HepG2 (cell line): ENCODE data around the gene HP1BP3. TPM values are rescaled to one million over a fixed set of nuclear protein-coding genes. Genes with fewer than 3 reads are reported as not detected.
A peak's percentile ranks its signal among the peaks of the same experiment; 100 is the strongest.

Source experiments
- ATAC-seq: fragments of 200-7000 bp; cut with Tn5 transposase; 3 replicates; pipeline ENCODE4 v1.9.1; 2020; ENCODE audit warnings: mild to moderate bottlenecking, moderate library complexity
- BruUV-seq: library from RNA; stranded (reverse); fragments of 400-500 nt; replicated peaks from 2 replicates; lab custom pipeline; 2021; lab: Mats Ljungman, UMichigan
- CTCF ChIA-PET: fragments of 300-600 bp; formaldehyde crosslinking; extraction: SDS; loops from one replicate; lab custom pipeline; 2021; ENCODE audit warnings: low total read pairs, inconsistent platforms, low intra/inter-chr PET ratio; lab: Yijun Ruan, JAX
- POLR2A ChIA-PET: fragments of 350-600 bp; sonication (Branson Sonifier 250); formaldehyde crosslinking; loops from one replicate; lab custom pipeline; 2020; ENCODE audit warnings: antibody characterized with exemption, inconsistent platforms; lab: Yijun Ruan, JAX
- DNase-seq: peaks from one replicate; pipeline ENCODE4 v3.0.0-alpha.2; 2015; ENCODE audit warnings: low spot score
- FAIRE-seq: peaks from 3 replicates; lab custom pipeline; 2011; peaks lifted over from hg19 to GRCh38; lab: Jason Lieb, UNC
- H2AFZ ChIP-seq: one replicate; pipeline ENCODE4 v1.6.1; 2011; ENCODE audit warnings: low read length, inconsistent platforms
- H3K27ac ChIP-seq: fragments of 300-600 bp; 3 replicates; pipeline ENCODE4 v1.8.0; 2011; ENCODE audit warnings: mixed run types, mild to moderate bottlenecking, mixed read lengths, low read length, inconsistent platforms; ENCODE audit not compliant: insufficient read depth; ENCODE audit errors: extremely low read length
- H3K27me3 ChIP-seq, 2 experiments: fragments of 200-600 bp in 1 of 2; 2 replicates in 1 of 2; 3 replicates in 1 of 2; pipeline versions ENCODE4 v1.6.0 to v1.8.0; 2011; ENCODE audit warnings: low read length in 2 of 2, mild to moderate bottlenecking in 2 of 2, moderate library complexity in 2 of 2, inconsistent platforms in 1 of 2; ENCODE audit not compliant: insufficient read depth in 2 of 2, control insufficient read depth in 1 of 2
- H3K36me3 ChIP-seq, 2 experiments: fragments of 200-600 bp in 1 of 2; replicated peaks in 1 of 2; 2 replicates in 1 of 2; 3 replicates in 1 of 2; pipeline versions ENCODE4 v1.5.1 to v1.8.0; 2011; ENCODE audit warnings: low read length in 2 of 2, inconsistent platforms in 1 of 2; ENCODE audit not compliant: insufficient read depth in 2 of 2, control insufficient read depth in 1 of 2
- H3K4me1 ChIP-seq: 2 replicates; pipeline ENCODE4 v1.5.1; 2012; ENCODE audit warnings: low read length, inconsistent platforms; ENCODE audit not compliant: insufficient read depth
- H3K4me2 ChIP-seq: 2 replicates; pipeline ENCODE4 v1.6.0; 2011; ENCODE audit warnings: low read depth, low read length, inconsistent platforms
- H3K4me3 ChIP-seq, 3 experiments: fragments of 200-600 bp in 1 of 3; sonication (generic), shearing (Covaris generic) in 1 of 3; replicated peaks in 1 of 3; 2 replicates each; pipeline ENCODE4 v1.5.1; 2011 to 2016; ENCODE audit warnings: low read length in 3 of 3, inconsistent platforms in 2 of 3, low read depth in 2 of 3, mild to moderate bottlenecking in 2 of 3, control low read depth in 1 of 3, mixed read lengths in 1 of 3; ENCODE audit not compliant: insufficient read depth in 1 of 3
- H3K79me2 ChIP-seq: one replicate; pipeline ENCODE4 v1.6.1; 2011; ENCODE audit warnings: low read length, inconsistent platforms; ENCODE audit not compliant: insufficient read depth
- H3K9ac ChIP-seq: 2 replicates; pipeline ENCODE4 v1.6.0; 2011; ENCODE audit warnings: mild to moderate bottlenecking, low read depth, low read length, inconsistent platforms; ENCODE audit not compliant: insufficient read depth
- H3K9me3 ChIP-seq: 2 replicates; pipeline ENCODE4 v1.5.1; 2012; ENCODE audit warnings: mild to moderate bottlenecking, low read length
- H4K20me1 ChIP-seq: 2 replicates; pipeline ENCODE4 v1.6.0; 2011; ENCODE audit warnings: inconsistent platforms, mild to moderate bottlenecking, low read length, moderate library complexity; ENCODE audit not compliant: insufficient read depth
- AHDC1 ChIP-seq: sonication (generic); formaldehyde crosslinking; IDR thresholded peaks from 2 replicates; pipeline ENCODE4 v1.5.1; 2020; ENCODE audit warnings: mild to moderate bottlenecking, missing genetic modification reagents, borderline replicate concordance
- CEBPB ChIP-seq: IDR thresholded peaks from 2 replicates; pipeline ENCODE4 v1.6.1; 2011; ENCODE audit warnings: low read depth, low read length, improper control_type of control experiment, borderline replicate concordance
- CHD2 ChIP-seq: IDR thresholded peaks from 2 replicates; pipeline ENCODE4 v1.6.1; 2011; ENCODE audit warnings: low read depth, low read length, improper control_type of control experiment
- EEA1 ChIP-seq: sonication (generic); formaldehyde crosslinking; IDR thresholded peaks from 2 replicates; pipeline ENCODE4 v1.5.1; 2020; ENCODE audit warnings: mild to moderate bottlenecking, missing genetic modification reagents, borderline replicate concordance
- ONECUT2 ChIP-seq: sonication (generic); formaldehyde crosslinking; IDR thresholded peaks from 2 replicates; pipeline ENCODE4 v1.4.0; 2020; ENCODE audit warnings: missing genetic modification reagents
- PRPF4 ChIP-seq: fragments of 200-400 bp; formaldehyde crosslinking; IDR thresholded peaks from 2 replicates; pipeline ENCODE4 v1.6.1; 2016; ENCODE audit warnings: low read length, low read depth; ENCODE audit not compliant: poor library complexity, severe bottlenecking
- SAP130 ChIP-seq: IDR thresholded peaks from 2 replicates; pipeline ENCODE4 v1.6.1; 2016; ENCODE audit warnings: low read depth
- SNAPC2 ChIP-seq: sonication (generic); formaldehyde crosslinking; IDR thresholded peaks from 2 replicates; pipeline ENCODE4 v1.8.1; 2022; ENCODE audit warnings: mild to moderate bottlenecking, missing genetic modification reagents
- ZNF256 ChIP-seq: sonication (generic); formaldehyde crosslinking; conservative IDR thresholded peaks from 2 replicates; pipeline ENCODE4 v1.4.0; 2020; ENCODE audit warnings: missing genetic modification reagents
- ZNF720 ChIP-seq: sonication (generic); formaldehyde crosslinking; IDR thresholded peaks from 2 replicates; pipeline ENCODE4 v1.4.0; 2020; ENCODE audit warnings: missing genetic modification reagents
- ZNF747 ChIP-seq: sonication (generic); formaldehyde crosslinking; IDR thresholded peaks from 2 replicates; pipeline ENCODE4 v1.8.1; 2023; ENCODE audit warnings: missing genetic modification reagents, mild to moderate bottlenecking, borderline replicate concordance
- ZSCAN5A ChIP-seq: sonication (generic); formaldehyde crosslinking; IDR thresholded peaks from 2 replicates; pipeline ENCODE4 v1.8.0; 2022; ENCODE audit warnings: mild to moderate bottlenecking, missing genetic modification reagents, borderline replicate concordance
- WGBS: methylation state at CpG from one replicate; pipeline ENCODE4 v1.1.6; 2017; ENCODE audit warnings: low lambda C conversion rate; 5-methylcytosine and 5-hydroxymethylcytosine counted together
- in situ Hi-C: cut with HindIII; loops from 2 replicates; pipeline ENCODE4 v1.10.0; 2017; ENCODE audit warnings: low pct_unique_long_range_greater_than_20kb; ENCODE audit not compliant: extremely low pct_ligation_motif_present
- intact Hi-C: fragments of 100-400 bp; cut with micrococcal nuclease; formaldehyde crosslinking; loops from one replicate; pipeline ENCODE4 v1.10.0; 2022; ENCODE audit not compliant: unreplicated experiment
- polyA plus RNA-seq, 8 experiments: library from polyadenylated mRNA; depleted of rRNA in 3 of 8; stranded (reverse) in 7 of 8; unstranded in 1 of 8; fragments of >200 nt; fragmentation: Illumina TruSeq in 4 of 8; extraction: Trizol in 4 of 8; gene quantifications; 2 replicates each; pipeline versions ENCODE4 v1.2.1 to v1.2.3, GENCODE V29; 2011 to 2016; ENCODE audit warnings: low read depth in 4 of 8, missing spikeins in 1 of 8, mixed read lengths in 1 of 8; ENCODE audit not compliant: insufficient read depth in 1 of 8
- total RNA-seq, 5 experiments: library from RNA; depleted of rRNA; stranded (reverse); fragments of >200 nt; fragmentation: Illumina TruSeq; extraction: Trizol; gene quantifications; 2 replicates each; pipeline ENCODE4 v1.2.3, GENCODE V29; 2016; ENCODE audit warnings: low read depth in 1 of 5

The HP1BP3 gene
- total and polyA plus RNA-seq, 2 of the 13 experiments (the other 11 are each of a cell fraction or from before 2014, with no cell fraction given): 98.5 to 137 TPM

GRCh38 chr1:20735581-20736111, 51.5 kb downstream of the HP1BP3 start (continued):
- TF ChIP-seq ZNF256 (CRISPR knock-in tag) (no peak), PRPF4 (no peak), AHDC1 (CRISPR knock-in tag) (no peak)
- TF ChIP-seq, all 625 proteins: peak for 0

GRCh38 chr1:20733360-20733975, 53.6 kb downstream of the HP1BP3 start:
- no peaks in the 10 kb centered on the region for H3K9me3 ChIP-seq
- H2AFZ ChIP-seq: no peak overlapping the region
- peak overlapping the region; percentile 25 to 79 (median 62); a peak in 5 of 6 replicates for H3K4me3 ChIP-seq
- H3K4me2 ChIP-seq: peak overlapping the region; percentile 99
- 7% methylated on average over 4 of the region's 7 CpGs for WGBS
- H3K9ac ChIP-seq: peak overlapping the region; percentile 61
- DNase-seq: no peak
- no peaks in the 10 kb centered on the region for H3K79me2 ChIP-seq
- peaks cover 5 to 21% of the 10 kb centered on the region in 2 experiments; a peak in 3 of 5 replicates for H3K27me3 ChIP-seq
- no peaks in the 10 kb centered on the region for H4K20me1 ChIP-seq
- ChIA-PET POLR2A (interaction anchor here (0.9 to 2.3 kb wide), 7 partner anchors 9 to 251 kb away, joined by 3 to 7 read pairs (median 3); partner anchors contain the start of genes DDOST, HP1BP3 and KIF17), CTCF (interaction anchor here (1.0 kb wide), 1 partner anchor 37 kb away, joined by 4 read pairs; no protein-coding TSS in a partner anchor)
- peak; percentile 37 for FAIRE-seq
- peak overlapping the region; percentile 29 for H3K27ac ChIP-seq
- H3K36me3 ChIP-seq: peaks cover 1 to 8% of the 10 kb centered on the region in 2 experiments; a peak in 2 of 5 replicates
- BruUV-seq: TSS peak; percentile 97
- intact Hi-C loops (loop anchor here (1.0 kb wide), 1 partner anchor 37 kb away; no protein-coding TSS in a partner anchor), in situ Hi-C loops (no loop called here)
- peaks cover 52% of the 10 kb centered on the region for H3K4me1 ChIP-seq
- no peak; the same call in 1 of the 3 replicates for ATAC-seq
- TF ChIP-seq SNAPC2 (CRISPR knock-in tag): no peak
- no peak for TF ChIP-seq ZNF747 (CRISPR knock-in tag)
- TF ChIP-seq CHD2: no peak
- TF ChIP-seq ZNF720 (CRISPR knock-in tag): no peak
- no peak for TF ChIP-seq CEBPB
- TF ChIP-seq SAP130 (CRISPR knock-in tag): no peak; the same call in 1 of the 2 replicates
- TF ChIP-seq ONECUT2 (CRISPR knock-in tag): no peak
- TF ChIP-seq ZSCAN5A (CRISPR knock-in tag): no peak
- TF ChIP-seq EEA1 (CRISPR knock-in tag): no peak
